RKO (cell line): ENCODE results near the gene ASNSD1.
A peak's percentile ranks its signal among the peaks of the same experiment; 100 is the strongest.
"Not testable (repeated sequence)": the region's sequence is repeated elsewhere in the genome, so short reads cannot be mapped to it uniquely, and the experiment has no call there.

ENCODE experiments used
- DNase-seq: peaks from one replicate; pipeline ENCODE4 v3.0.0-alpha.2; 2016; ENCODE audit warnings: low spot score

The ASNSD1 gene

DNA sequence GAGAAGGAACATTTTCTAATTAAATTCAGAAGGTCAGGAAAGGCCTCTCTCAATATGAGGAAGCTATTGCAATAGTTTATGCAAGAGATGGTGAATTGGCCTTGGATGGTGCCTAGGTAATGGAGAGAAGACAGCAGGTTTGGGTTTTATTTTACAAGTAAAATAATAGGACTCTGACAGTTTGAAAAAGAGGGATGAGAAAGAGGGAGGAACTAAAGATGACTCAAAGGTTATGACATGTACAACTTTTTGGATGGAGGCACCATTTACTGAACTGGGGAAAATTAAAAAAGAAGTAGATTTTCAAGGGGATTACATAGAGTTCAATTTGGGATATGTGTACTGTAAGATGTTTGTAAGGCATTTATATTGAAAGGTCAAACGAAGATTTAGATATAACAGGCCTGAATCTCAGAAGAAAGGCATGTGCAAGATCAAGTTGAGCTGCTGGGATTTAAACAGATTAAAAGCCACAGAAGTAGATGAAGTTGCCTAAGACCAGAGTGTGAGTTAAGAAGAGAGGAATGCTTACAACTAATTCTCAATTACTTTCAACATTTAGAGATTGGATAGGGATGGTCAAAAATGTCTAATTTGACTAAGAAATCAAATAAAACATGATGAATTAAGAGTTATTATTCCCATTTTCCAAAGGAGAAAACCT is 12.3 kb upstream of the ASNSD1 start:
- no peak for DNase-seq

- no peak for DNase-seq
Measured at GRCh38 chr2:189651284-189651683, 10.0 kb upstream of the ASNSD1 start.

DNA sequence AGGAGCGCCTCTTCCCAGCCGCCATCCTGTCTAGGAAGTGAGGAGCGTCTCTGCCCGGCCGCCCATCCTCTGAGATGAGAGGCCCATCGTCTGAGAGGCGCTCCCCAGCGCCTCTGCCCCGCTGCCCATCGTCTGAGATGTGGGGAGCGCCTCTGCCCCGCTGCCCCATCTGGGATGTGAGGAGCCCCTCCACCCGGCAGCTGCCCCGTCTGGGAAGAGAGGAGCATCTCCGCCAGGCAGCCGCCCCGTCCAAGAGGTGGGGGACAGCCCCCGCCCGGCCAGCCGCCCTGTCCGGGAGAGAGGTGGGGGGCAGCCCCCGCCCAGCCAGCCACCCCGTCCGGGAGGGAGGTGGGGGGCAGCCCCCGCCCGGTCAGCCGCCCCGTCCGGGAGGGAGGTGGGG is 7.8 kb upstream of the ASNSD1 start:
- DNase-seq = not testable (repeated sequence)

DNA sequence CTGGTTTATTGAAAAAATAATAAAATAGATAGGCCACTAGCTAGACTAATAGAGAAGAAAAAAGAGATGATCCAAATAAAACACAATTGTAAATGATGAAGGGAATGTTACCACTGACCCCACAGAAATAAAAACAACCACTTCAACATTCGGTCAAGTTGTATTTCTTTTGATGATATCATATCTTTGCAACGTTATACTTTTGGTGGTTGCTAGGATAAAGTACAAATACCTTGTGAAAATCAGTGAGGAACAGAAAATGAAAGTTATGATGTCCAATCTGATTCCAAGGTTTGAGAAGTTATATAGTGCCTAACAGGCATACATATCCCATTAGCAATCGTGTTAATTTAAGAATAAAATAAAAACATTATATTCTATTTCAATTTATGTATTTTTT is 6.6 kb upstream of the ASNSD1 start:
- no peak for DNase-seq

- DNase-seq = no peak
Measured at GRCh38 chr2:189657867-189658266, 3.4 kb upstream of the ASNSD1 start.

- DNase-seq = no peak
Measured at GRCh38 chr2:189658306-189659212, 2.7 kb upstream of the ASNSD1 start.

DNA sequence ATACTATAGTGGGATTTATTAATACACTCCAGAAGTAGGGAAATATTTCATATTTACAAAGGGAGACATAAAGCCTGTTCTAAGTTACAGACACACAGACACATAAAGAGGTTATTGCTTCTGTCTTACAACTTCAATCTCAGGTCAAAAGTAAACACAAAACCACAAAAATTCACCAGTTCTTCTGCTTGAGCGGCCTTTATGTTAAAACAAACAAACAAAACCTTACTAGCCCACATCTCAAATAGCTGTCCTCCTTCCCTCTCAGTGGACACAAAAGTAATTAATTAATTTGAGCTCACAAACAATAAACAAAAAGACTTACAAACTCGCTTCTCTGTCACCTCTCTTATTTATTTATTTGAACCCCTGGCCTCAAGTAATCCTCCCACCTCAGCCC is 1.5 kb upstream of the ASNSD1 start:
- no peak for DNase-seq

DNA sequence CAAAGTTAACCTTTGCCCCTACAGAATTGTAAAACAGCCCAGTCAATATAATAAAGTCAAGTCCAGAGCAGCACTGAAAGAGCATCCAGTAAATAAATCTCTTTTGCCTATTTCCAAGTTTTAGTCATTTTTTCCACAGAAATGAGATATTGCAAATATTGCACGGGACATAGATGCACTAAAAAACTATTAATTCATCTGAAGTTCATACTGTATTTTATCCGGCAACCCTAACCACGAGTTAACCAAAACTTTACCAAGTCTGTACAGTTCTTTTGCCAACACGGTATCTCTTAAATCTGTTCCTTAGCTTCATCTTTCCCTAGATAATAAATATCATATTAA is 484 bp upstream of the ASNSD1 start:
- no peak for DNase-seq

DNA sequence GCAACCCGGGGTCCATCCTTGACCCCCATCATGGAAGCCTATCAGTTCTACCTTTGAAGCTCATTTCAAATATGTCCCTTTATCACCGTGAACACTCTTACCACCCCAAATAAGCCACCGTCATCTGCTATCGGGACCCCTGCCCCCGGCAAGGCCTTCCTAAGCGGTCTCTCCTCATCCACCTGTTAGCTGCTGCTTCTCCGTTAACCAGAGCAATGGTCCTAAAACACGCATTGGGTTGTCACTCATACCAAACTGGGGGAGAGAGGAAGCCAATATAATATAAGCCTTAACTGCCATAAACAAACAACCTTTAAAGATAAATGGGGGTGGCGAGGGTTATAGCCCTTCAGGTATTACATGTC is 680 bp downstream of the ASNSD1 start:
- no peak for DNase-seq

GRCh38 chr2:189662669-189663226 is 1.5 kb downstream of the ASNSD1 start:
- peak; percentile 47 for DNase-seq

DNA sequence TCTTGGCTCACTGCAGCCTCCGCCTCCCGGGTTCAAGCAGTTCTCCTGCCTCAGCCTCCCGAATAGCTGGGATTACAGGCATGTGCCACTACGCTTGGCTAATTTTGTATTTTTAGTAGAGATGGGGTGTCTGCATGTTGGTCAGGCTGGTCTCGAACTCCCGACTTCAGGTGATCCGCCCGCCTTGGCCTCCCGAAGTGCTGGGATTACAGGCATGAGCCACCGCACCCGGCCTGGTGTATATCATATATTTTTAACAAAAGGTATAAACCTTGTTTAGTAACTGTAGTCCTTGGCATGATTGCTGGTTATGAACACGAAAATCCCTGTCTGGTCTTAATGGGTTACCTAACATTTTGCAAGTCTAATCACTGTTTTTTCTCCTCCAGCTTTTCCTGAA is 2.1 kb downstream of the ASNSD1 start:
- DNase-seq = not testable (repeated sequence)

DNA sequence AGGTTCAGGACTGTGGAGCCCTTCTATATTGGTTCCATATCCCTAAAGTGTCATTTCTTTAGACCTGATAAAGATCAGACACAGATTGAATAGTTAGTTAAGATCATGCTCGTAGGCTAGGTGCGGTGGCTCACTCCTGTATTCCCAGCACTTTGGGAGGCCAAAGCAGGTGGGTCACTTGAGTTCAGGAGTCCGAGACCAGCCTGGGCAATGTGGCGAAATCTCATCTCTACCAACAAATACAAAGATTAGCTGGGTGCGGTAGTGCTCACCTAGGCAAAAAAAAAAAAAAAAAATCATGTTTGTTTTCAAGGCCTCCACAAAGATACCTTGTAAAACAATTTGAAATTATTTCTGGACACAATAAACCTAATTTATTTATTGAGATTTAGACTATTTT is 8.7 kb downstream of the ASNSD1 start:
- DNase-seq = no peak

DNA sequence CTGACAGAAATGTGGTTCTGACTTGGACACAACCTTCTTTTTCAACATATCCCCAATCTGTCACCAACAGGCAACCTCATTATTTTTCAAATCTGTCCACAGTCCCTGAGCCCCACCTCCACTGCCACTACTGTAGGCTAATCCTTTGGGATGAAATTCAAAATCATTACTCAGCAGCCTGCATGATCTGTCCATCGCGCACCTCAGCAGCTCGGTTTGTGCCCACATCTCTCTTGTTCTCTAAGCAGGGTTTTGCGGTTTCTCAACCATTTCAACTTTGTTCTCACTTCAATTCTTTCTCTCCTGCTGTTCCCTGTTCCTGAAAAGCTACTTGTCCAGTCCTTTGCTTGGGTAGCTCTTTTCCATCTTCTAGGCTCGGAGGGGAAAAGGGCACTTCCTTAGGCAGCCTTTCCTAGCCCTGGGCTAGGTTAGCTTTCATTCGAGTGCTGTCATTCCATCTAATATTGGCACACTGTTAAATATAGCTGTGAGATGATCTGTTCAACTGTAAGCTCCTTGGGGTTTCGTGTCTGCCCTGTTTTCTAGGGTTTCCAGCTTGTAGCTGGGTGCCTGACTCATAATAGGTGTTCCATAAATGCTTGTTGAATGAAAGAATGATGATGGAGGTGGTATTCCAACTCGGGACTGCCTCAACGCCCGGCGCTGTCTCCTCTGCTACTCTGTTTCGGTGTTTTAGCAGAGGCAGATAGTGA is 12.6 kb downstream of the ASNSD1 start:
- peak; percentile 65 for DNase-seq

GRCh38 chr2:189674374-189675112 is 13.3 kb downstream of the ASNSD1 start, which contains the start of gene ANKAR:
Gene ANKAR (plus strand): TSS chr2:189674670. CDS start chr2:189676491, 1,821 bp downstream.
- DNase-seq = peak; percentile 91

- no peak for DNase-seq
Measured at GRCh38 chr2:189676471-189676870, 15.2 kb downstream of the ASNSD1 start.

- DNase-seq = no peak
Measured at GRCh38 chr2:189679226-189679625, 18.0 kb downstream of the ASNSD1 start.

DNA sequence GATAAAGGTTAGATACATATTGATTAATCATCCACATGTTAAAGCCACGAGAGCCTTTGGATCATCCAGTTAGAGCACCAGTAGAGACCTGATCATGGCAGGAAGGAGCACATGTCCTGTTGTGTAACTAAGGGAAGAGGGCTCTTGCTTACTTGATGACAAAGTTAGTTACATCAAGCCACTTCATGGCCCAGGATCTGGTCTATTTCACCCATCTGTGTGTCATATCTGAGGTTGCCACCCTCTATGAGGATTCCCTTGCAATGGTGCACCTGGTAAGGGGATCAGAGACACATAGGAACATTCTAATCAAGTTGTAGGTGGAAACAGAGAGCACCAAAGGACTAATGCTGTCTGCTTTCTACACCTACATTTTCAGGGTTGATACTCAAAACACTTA is 19.9 kb downstream of the ASNSD1 start:
- DNase-seq = no peak

- no peak for DNase-seq
Measured at GRCh38 chr2:189681903-189682302, 20.6 kb downstream of the ASNSD1 start.

- no peak for DNase-seq
Measured at GRCh38 chr2:189683348-189683747, 22.1 kb downstream of the ASNSD1 start.

DNA sequence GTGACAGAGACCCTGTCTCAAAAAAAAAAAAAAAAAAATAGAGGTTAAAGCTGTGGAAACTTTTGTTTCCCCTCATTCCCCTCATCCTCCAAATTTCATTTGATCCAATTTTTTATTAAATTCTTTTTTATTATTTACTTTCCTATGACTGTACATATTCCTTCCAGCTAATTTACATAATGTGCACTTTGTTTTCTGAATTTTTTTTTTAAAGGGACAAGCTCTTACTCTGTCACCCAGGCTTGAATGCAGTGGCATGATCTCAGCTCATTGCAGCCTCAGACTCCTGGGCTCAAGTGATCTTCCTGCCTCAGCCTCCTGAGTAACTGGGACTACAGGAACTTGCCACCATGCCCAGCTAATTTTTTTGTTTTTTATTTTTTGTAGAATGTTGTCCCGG is 23.6 kb downstream of the ASNSD1 start:
- DNase-seq = no peak

- no peak for DNase-seq
Measured at GRCh38 chr2:189685540-189686229, 24.4 kb downstream of the ASNSD1 start.
